Germinal center (tissue), 1 donor: ENCODE data around the gene TMEM238L.

Source experiments
- DNase-seq: peaks from one replicate; pipeline ENCODE4 v3.0.0; 2012; ENCODE audit warnings: mixed read lengths, low spot score

TMEM238L gene

GRCh38 chr17:10773391-10773790 is 30.5 kb downstream of the TMEM238L start:
- no peak for DNase-seq

GRCh38 chr17:10772425-10773380 is 31.2 kb downstream of the TMEM238L start:
- DNase-seq = peak; percentile 27

DNA sequence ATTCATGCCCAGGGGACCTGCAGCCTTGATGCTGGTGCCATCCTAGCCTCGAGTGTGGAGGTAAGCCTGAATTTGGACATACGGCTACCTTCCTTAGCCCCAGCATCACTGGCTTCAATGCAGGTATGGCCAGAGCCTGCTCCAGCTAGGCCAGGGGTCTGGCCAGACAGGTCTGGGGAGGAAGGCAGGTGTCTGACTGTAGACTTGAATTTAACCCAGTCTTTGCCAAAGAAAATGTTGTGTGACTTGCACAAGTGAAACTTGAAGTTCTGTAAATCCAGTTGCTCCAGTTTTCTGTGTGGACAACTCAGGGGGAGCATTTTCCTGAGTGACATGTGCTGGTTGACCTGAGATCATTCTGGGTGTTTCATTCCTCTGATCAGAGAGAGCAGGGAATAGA is 32.8 kb downstream of the TMEM238L start:
- DNase-seq = no peak

DNA sequence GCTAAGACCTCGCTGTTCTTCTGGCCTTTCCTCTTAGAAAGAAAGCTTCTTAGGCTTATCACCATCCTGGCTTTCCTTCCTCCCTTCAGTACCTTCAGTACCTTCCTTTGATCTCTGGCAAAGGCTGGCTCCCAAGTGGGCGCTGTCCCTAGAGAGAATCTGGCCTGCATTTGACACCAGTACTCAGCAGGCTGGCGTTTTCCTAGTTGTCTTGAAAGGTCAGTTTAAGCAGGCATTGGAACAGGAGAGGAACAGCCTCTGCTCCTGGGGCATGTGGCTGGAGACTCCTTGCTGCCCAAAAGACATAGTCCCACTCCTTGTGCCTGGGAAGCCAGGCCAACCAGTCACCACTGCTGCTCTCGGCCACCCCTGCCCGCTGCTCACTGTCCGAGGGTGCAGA is 34.1 kb downstream of the TMEM238L start:
- DNase-seq = no peak

GRCh38 chr17:10768750-10769251 is 35.1 kb downstream of the TMEM238L start:
- no peak for DNase-seq

DNA sequence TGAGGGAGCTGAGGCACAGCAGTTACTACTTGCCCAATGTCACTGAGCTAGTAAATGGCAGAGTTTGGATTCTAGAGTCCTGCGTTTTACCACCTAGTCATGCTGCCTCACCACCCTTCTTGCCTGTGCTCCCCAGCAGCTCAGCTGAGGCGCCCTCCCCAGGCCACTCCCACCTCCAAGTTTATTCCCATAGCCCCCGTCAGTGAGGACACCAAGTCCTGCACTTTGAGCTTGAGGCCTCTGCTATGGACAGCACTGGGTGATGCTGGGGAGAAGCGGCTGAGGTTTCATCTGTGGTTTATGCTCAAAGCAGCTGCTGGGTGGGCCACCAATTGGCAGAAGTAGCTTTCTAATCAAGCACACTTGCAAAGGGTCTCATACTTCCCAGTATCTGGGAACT is 36.7 kb downstream of the TMEM238L start:
- DNase-seq = no peak

DNA sequence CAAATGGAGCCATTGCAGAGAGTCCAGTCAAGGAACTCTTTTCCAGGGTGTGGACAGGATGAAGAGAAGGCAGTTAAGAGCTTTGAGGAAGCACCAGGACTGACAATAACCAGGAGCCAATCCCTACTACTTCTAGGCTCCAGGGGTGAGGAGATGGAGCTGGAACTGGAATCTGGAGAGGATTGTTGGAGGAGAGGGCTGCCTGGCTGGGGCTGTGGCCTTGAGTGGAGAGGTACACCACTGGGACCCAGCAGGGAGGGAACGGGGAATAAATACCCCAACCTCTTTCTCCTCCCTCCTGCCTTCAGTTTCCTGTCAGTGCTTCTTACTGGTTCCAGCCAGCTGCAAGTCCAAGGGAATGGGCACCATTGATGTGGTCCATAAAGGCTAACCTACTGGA is 41.9 kb downstream of the TMEM238L start:
- no peak for DNase-seq

- no peak for DNase-seq
Observed at GRCh38 chr17:10761281-10761680, 42.6 kb downstream of the TMEM238L start.

GRCh38 chr17:10758062-10758461 is 45.8 kb downstream of the TMEM238L start:
- DNase-seq = no peak

DNA sequence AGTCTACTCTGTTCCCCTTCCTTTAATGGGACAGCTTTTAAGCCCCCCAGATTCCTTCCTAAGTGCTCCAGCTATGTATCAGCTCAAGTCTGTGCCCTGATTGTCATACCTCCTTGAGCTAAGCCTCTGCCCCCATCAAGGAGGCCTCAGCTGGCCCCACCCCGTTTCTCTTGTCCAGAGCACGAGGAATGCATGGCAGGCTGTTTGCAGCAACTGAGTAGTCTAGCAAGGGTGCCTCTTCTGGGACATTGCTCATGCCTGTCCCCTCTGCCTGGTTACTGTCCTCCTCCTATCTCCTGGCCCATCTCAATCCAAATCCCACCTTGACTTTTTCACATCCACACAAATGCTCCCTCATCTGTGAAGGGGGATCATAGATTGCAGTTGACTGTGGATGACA is 46.3 kb downstream of the TMEM238L start:
- DNase-seq = no peak

DNA sequence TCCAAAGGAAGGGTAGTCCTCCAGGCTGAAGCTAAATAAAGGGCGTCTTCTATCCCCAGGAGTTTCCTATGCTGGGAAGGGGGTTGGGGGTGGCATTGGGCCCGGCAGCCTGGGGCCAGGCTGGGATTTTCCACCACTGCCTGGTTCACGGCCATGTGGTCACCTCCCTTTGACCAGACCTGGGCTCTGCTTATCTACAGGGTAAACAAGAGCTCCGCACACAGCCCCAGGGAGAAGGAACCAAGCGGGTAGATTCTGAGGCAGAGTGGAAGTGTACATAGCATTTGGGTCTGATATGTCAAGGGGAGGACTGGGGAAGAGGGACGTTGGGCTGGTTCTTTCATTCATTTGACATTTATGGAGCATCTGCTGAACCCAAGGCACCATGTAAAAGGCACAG is 46.8 kb downstream of the TMEM238L start:
- no peak for DNase-seq

- DNase-seq = no peak
Observed at GRCh38 chr17:10756619-10757018, 47.3 kb downstream of the TMEM238L start.

DNA sequence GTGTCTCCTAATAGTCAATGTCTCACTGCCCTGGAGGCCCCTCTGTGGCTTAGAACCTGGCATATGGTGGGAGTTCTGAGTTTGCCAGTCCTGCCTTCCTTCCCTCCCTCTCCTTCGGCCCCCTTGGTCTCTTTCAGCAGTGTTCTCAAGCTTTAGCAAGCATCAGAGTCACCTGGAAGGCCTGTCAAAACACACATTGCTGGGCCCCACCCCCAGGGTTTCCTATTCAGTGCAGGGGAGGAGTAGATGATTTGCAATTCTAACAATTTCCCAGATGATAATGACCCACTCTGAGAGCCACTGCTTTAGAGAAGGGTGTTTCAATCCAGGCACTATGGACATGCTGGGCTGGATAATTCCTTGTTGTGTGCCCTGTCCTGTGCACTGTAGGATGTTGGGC is 47.7 kb downstream of the TMEM238L start:
- no peak for DNase-seq

- no peak for DNase-seq
Observed at GRCh38 chr17:10755592-10756127, 48.2 kb downstream of the TMEM238L start.

DNA sequence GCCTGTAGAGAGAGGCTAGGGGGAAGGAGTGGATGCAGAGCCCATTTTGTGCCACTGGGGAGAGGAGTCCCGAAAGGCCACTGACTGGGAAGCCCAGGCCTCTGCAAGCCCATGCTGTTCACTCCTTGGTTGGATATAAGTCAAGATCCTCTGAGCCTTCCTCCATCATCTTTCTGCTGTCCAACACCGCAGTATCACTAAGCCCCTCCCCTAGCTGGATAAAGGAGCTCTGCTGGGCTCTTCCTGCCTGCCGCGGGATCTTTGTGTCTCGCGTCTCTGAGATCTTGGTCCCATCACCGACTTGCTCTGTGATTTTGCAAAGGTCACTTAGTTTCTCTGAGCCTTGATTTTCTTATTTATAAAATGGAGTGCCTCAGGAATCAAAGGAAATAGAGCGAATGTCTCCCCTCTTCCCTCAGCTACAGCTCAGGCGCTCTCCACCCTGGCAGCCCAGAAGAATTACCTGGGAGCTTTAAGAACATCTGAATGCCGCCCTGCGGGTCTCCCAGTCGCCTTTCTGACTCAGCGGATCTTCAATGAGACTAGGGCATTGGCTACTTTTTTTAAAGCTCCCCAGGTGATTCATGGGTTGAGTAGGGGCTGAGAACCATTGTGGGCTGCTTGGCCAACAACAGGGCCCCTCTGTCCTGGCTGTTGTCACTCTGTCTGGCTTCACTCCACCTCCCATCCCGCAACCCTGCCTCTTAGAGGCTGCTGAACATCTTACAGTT is 48.9 kb downstream of the TMEM238L start:
- no peak for DNase-seq

GRCh38 chr17:10754109-10754508 is 49.8 kb downstream of the TMEM238L start:
- peak; percentile 14 for DNase-seq

GRCh38 chr17:10752696-10753095 is 51.2 kb downstream of the TMEM238L start:
- DNase-seq = no peak

- DNase-seq = no peak
Observed at GRCh38 chr17:10751563-10751962, 52.3 kb downstream of the TMEM238L start.

DNA sequence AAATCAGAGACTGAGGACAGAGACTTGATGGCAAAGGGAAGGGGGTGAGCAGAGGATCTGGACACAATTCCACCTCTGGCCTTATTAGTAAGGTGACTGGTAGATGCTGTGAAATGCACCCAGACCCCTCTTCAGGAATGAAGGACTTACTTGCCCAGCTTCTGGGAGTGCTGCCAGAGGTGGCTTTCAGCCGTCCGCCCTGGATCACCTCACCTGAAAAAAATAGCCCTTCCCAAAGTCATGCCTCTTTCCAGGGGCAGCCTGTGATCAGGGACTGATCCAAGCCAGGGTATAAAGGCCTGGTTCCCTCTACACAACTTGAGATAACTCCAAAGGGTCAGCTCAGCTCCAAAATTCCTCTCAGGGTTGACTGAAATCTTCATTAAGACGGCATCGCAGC is 53.7 kb downstream of the TMEM238L start:
- no peak for DNase-seq

- no peak for DNase-seq
Observed at GRCh38 chr17:10748531-10749181, 55.2 kb downstream of the TMEM238L start.

DNA sequence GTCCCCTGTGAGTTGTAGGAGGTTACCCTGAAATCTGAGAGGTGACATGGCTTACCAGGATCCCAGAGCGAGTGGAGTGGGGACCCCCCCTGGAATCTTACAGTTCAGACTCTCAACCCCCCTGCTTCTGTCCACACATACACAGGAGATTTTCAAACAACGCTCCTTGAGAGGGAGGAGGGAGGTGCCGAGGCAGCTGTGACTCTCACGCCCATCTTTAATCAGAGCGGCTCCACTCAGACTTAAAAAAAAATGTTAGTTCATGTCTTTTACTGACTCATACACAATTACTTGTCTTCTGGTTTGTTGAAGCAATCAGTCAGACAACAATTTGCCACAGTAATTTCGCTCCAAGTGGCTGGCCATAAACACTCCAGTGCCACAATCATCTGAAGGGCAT is 58.7 kb downstream of the TMEM238L start:
- DNase-seq = no peak
